ENCODE results near the gene TTC17. TPM values are rescaled to one million over a fixed set of nuclear protein-coding genes. Genes with fewer than 3 reads are reported as not detected.

TTC17 gene
- polyA plus RNA-seq, 3 donors: 34.7 to 82.5 (median 40.8) TPM

DNA sequence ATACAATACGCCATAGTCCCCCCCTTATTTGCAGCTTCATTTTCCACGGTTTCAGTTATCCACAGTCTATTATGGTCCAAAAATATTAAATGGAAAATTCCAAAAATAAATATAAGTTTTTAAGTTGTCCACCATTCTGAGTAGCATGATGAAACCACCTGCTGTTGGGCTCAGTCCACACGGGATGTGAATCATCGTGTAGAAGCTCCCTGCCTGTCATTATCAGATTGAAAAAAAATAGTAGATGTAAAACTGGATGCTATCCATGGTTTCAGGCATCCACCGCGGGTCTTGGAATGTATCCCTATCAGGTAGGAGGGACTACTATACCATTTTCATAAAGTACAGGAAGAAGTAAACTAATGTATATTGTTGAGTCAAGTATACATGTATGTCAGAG lies 127.4 kb downstream of the TTC17 start:
- no peaks in the 10 kb centered on the region for H3K4me1 ChIP-seq (ENCODE audit: control insufficient read depth in 1 of 2, insufficient read depth in 2 of 2, low read length in 2 of 2)
- no peak overlapping the region for H3K4me2 ChIP-seq (replicated peaks; ENCODE audit: extremely low read depth, low read length, poor library complexity, severe bottlenecking)
- Mint-ChIP-seq H3K4me1 (no peaks in the 10 kb centered on the region), H3K36me3 (peaks cover 30 to 50% of the 10 kb centered on the region in 2 donors), H3K27me3 (ENCODE audit: low read depth in 3 of 3) (no peaks in the 10 kb centered on the region), H3K9me3 (peaks cover 0 to 3% (median 0%) of the 10 kb centered on the region in 7 donors), H3K4me3 (no peak overlapping the region), H3K27ac (no peak overlapping the region)
- no peaks in the 10 kb centered on the region for H4K20me1 ChIP-seq (ENCODE audit: insufficient read depth, low read length)
- no CpG with 5 or more reads among the region's 6 CpGs for WGBS (ENCODE audit: insufficient coverage)
- H3K9me3 ChIP-seq (replicated peaks in 1 of 2; ENCODE audit: control insufficient read depth in 1 of 2, insufficient read depth in 1 of 2, low read length in 2 of 2): no peaks in the 10 kb centered on the region
- no peak overlapping the region for H3K27ac ChIP-seq (ENCODE audit: low read depth in 1 of 2, low read length in 2 of 2)
- no peak overlapping the region for H2AFZ ChIP-seq (ENCODE audit: insufficient read depth, low read depth, low read length, poor library complexity, severe bottlenecking)
- H3K9ac ChIP-seq (ENCODE audit: insufficient read depth, low read length, poor library complexity, severe bottlenecking): no peak overlapping the region
- peaks cover 14 to 30% of the 10 kb centered on the region in 2 donors for H3K36me3 ChIP-seq (replicated peaks in 1 of 2; ENCODE audit: control insufficient read depth in 1 of 2, insufficient read depth in 2 of 2, low read length in 2 of 2)
- intact Hi-C loops (cut with micrococcal nuclease): no loop called here
- TF ChIP-seq CTCF (IDR thresholded peaks at IDR 0.05): no peak
- no peak for DNase-seq
- H3K27me3 ChIP-seq (ENCODE audit: control insufficient read depth in 2 of 2, insufficient read depth in 2 of 2, low read length in 2 of 2): no peaks in the 10 kb centered on the region
- no peaks in the 10 kb centered on the region for H3K79me2 ChIP-seq (ENCODE audit: insufficient read depth, low read length)
- H3K4me3 ChIP-seq (replicated peaks in 1 of 3; ENCODE audit: low read depth in 2 of 3, low read length in 3 of 3): no peak overlapping the region

GRCh38 chr11:43489869-43490465 lies 131.2 kb downstream of the TTC17 start:
- no peak overlapping the region for H3K4me3 ChIP-seq (replicated peaks in 1 of 3; ENCODE audit: low read depth in 2 of 3, low read length in 3 of 3)
- no peak overlapping the region for H3K4me2 ChIP-seq (replicated peaks; ENCODE audit: extremely low read depth, low read length, poor library complexity, severe bottlenecking)
- no peak overlapping the region for H3K9ac ChIP-seq (ENCODE audit: insufficient read depth, low read length, poor library complexity, severe bottlenecking)
- intact Hi-C loops (cut with micrococcal nuclease): no loop called here
- DNase-seq: no peak
- no peaks in the 10 kb centered on the region for H3K27me3 Mint-ChIP-seq (ENCODE audit: low read depth in 3 of 3)
- H2AFZ ChIP-seq (ENCODE audit: insufficient read depth, low read depth, low read length, poor library complexity, severe bottlenecking): no peak overlapping the region
- H3K4me1 ChIP-seq (ENCODE audit: control insufficient read depth in 1 of 2, insufficient read depth in 2 of 2, low read length in 2 of 2): no peaks in the 10 kb centered on the region
- no peaks in the 10 kb centered on the region for H3K9me3 Mint-ChIP-seq
- H4K20me1 ChIP-seq (ENCODE audit: insufficient read depth, low read length): no peaks in the 10 kb centered on the region
- no peaks in the 10 kb centered on the region for H3K27me3 ChIP-seq (ENCODE audit: control insufficient read depth in 2 of 2, insufficient read depth in 2 of 2, low read length in 2 of 2)
- TF ChIP-seq CTCF (IDR thresholded peaks at IDR 0.05): no peak
- H3K36me3 Mint-ChIP-seq: peaks cover 60 to 70% of the 10 kb centered on the region in 2 donors
- peaks cover 43 to 68% of the 10 kb centered on the region in 2 donors for H3K36me3 ChIP-seq (replicated peaks in 1 of 2; ENCODE audit: control insufficient read depth in 1 of 2, insufficient read depth in 2 of 2, low read length in 2 of 2)
- H3K27ac ChIP-seq (ENCODE audit: low read depth in 1 of 2, low read length in 2 of 2): no peak overlapping the region
- no peaks in the 10 kb centered on the region for H3K79me2 ChIP-seq (ENCODE audit: insufficient read depth, low read length)
- H3K27ac Mint-ChIP-seq: no peak overlapping the region
- H3K4me3 Mint-ChIP-seq: no peak overlapping the region
- WGBS (ENCODE audit: insufficient coverage): 100% methylated on average over 1 of the region's 5 CpGs
- H3K4me1 Mint-ChIP-seq: no peaks in the 10 kb centered on the region
- no peaks in the 10 kb centered on the region for H3K9me3 ChIP-seq (replicated peaks in 1 of 2; ENCODE audit: control insufficient read depth in 1 of 2, insufficient read depth in 1 of 2, low read length in 2 of 2)

All from CD14-positive monocyte (primary cell).